Measurements from ENCODE around the gene COL8A1. TPM values are rescaled to one million over a fixed set of nuclear protein-coding genes. Genes with fewer than 3 reads are reported as not detected.
A peak's percentile ranks its signal among the peaks of the same experiment; 100 is the strongest.

The COL8A1 gene
- total RNA-seq, 2 experiments from 2014 or later: not detected

GRCh38 chr3:99678896-99679295, 40.5 kb downstream of the COL8A1 start:
- no peaks in the 10 kb centered on the region for H3K4me1 Mint-ChIP-seq

GRCh38 chr3:99681512-99681911, 43.1 kb downstream of the COL8A1 start:
- Mint-ChIP-seq H3K9me3 (no peaks in the 10 kb centered on the region), H3K27me3 (peaks cover 11% of the 10 kb centered on the region), H3K36me3 (no peaks in the 10 kb centered on the region), H3K4me1 (no peaks in the 10 kb centered on the region), H3K27ac (no peak overlapping the region), H3K4me3 (no peak overlapping the region)
- no peak for DNase-seq

More at GRCh38 chr3:99678896-99679295, 40.5 kb downstream of the COL8A1 start:
- no peak for DNase-seq
- H3K36me3 Mint-ChIP-seq: no peaks in the 10 kb centered on the region
- H3K27me3 Mint-ChIP-seq: peaks cover 12% of the 10 kb centered on the region
- H3K27ac Mint-ChIP-seq: no peak overlapping the region
- no peak overlapping the region for H3K4me3 Mint-ChIP-seq
- H3K9me3 Mint-ChIP-seq: no peaks in the 10 kb centered on the region

GRCh38 chr3:99681976-99682375, 43.6 kb downstream of the COL8A1 start:
- H3K27ac Mint-ChIP-seq: no peak overlapping the region
- no peaks in the 10 kb centered on the region for H3K4me1 Mint-ChIP-seq
- H3K27me3 Mint-ChIP-seq: peaks cover 16% of the 10 kb centered on the region
- H3K4me3 Mint-ChIP-seq: no peak overlapping the region
- no peaks in the 10 kb centered on the region for H3K36me3 Mint-ChIP-seq
- no peaks in the 10 kb centered on the region for H3K9me3 Mint-ChIP-seq
- no peak for DNase-seq

GRCh38 chr3:99683465-99683864, 45.1 kb downstream of the COL8A1 start:
- no peak for DNase-seq
- H3K27me3 Mint-ChIP-seq: peaks cover 15% of the 10 kb centered on the region
- H3K27ac Mint-ChIP-seq: no peak overlapping the region
- H3K4me1 Mint-ChIP-seq: no peaks in the 10 kb centered on the region
- H3K36me3 Mint-ChIP-seq: no peaks in the 10 kb centered on the region
- H3K9me3 Mint-ChIP-seq: no peaks in the 10 kb centered on the region
- no peak overlapping the region for H3K4me3 Mint-ChIP-seq

GRCh38 chr3:99683876-99684275, 45.5 kb downstream of the COL8A1 start:
- Mint-ChIP-seq H3K4me1 (no peaks in the 10 kb centered on the region), H3K27ac (no peak overlapping the region), H3K36me3 (no peaks in the 10 kb centered on the region), H3K9me3 (no peaks in the 10 kb centered on the region), H3K27me3 (peaks cover 15% of the 10 kb centered on the region), H3K4me3 (no peak overlapping the region)
- no peak for DNase-seq

- peaks cover 16% of the 10 kb centered on the region for H3K27me3 Mint-ChIP-seq
- H3K27ac Mint-ChIP-seq: no peak overlapping the region
- no peaks in the 10 kb centered on the region for H3K9me3 Mint-ChIP-seq
- no peak overlapping the region for H3K4me3 Mint-ChIP-seq
- H3K4me1 Mint-ChIP-seq: no peaks in the 10 kb centered on the region
- DNase-seq: no peak
- H3K36me3 Mint-ChIP-seq: no peaks in the 10 kb centered on the region
Observed at GRCh38 chr3:99684644-99685043, 46.2 kb downstream of the COL8A1 start.

- no peaks in the 10 kb centered on the region for H3K36me3 Mint-ChIP-seq
- peaks cover 16% of the 10 kb centered on the region for H3K27me3 Mint-ChIP-seq
- no peaks in the 10 kb centered on the region for H3K9me3 Mint-ChIP-seq
- DNase-seq: no peak
- no peaks in the 10 kb centered on the region for H3K4me1 Mint-ChIP-seq
- no peak overlapping the region for H3K4me3 Mint-ChIP-seq
- no peak overlapping the region for H3K27ac Mint-ChIP-seq
Observed at GRCh38 chr3:99686469-99686868, 48.1 kb downstream of the COL8A1 start.

GRCh38 chr3:99686955-99687612, 48.7 kb downstream of the COL8A1 start:
- no peaks in the 10 kb centered on the region for H3K4me1 Mint-ChIP-seq
- H3K36me3 Mint-ChIP-seq: no peaks in the 10 kb centered on the region
- H3K9me3 Mint-ChIP-seq: no peaks in the 10 kb centered on the region
- DNase-seq: peak; percentile 21
- peaks cover 16% of the 10 kb centered on the region for H3K27me3 Mint-ChIP-seq
- no peak overlapping the region for H3K4me3 Mint-ChIP-seq
- no peak overlapping the region for H3K27ac Mint-ChIP-seq

GRCh38 chr3:99690761-99691369, 52.5 kb downstream of the COL8A1 start:
- peaks cover 16% of the 10 kb centered on the region for H3K27me3 Mint-ChIP-seq
- H3K4me1 Mint-ChIP-seq: no peaks in the 10 kb centered on the region
- DNase-seq: no peak
- no peak overlapping the region for H3K4me3 Mint-ChIP-seq
- no peaks in the 10 kb centered on the region for H3K36me3 Mint-ChIP-seq
- no peaks in the 10 kb centered on the region for H3K9me3 Mint-ChIP-seq
- no peak overlapping the region for H3K27ac Mint-ChIP-seq

- no peak overlapping the region for H3K4me3 Mint-ChIP-seq
- H3K9me3 Mint-ChIP-seq: no peaks in the 10 kb centered on the region
- H3K4me1 Mint-ChIP-seq: no peaks in the 10 kb centered on the region
- no peak overlapping the region for H3K27ac Mint-ChIP-seq
- no peaks in the 10 kb centered on the region for H3K36me3 Mint-ChIP-seq
- peaks cover 4% of the 10 kb centered on the region for H3K27me3 Mint-ChIP-seq
- no peak for DNase-seq
Observed at GRCh38 chr3:99693636-99694035, 55.2 kb downstream of the COL8A1 start.

GRCh38 chr3:99696497-99696896, 58.1 kb downstream of the COL8A1 start:
- H3K27ac Mint-ChIP-seq: no peak overlapping the region
- H3K9me3 Mint-ChIP-seq: no peaks in the 10 kb centered on the region
- H3K4me3 Mint-ChIP-seq: no peak overlapping the region
- no peak for DNase-seq
- H3K4me1 Mint-ChIP-seq: no peaks in the 10 kb centered on the region
- no peaks in the 10 kb centered on the region for H3K36me3 Mint-ChIP-seq
- no peaks in the 10 kb centered on the region for H3K27me3 Mint-ChIP-seq

- Mint-ChIP-seq H3K9me3 (no peaks in the 10 kb centered on the region), H3K4me1 (no peaks in the 10 kb centered on the region), H3K36me3 (no peaks in the 10 kb centered on the region), H3K27me3 (no peaks in the 10 kb centered on the region), H3K4me3 (no peak overlapping the region), H3K27ac (no peak overlapping the region)
- no peak for DNase-seq
Observed at GRCh38 chr3:99697250-99697649, 58.9 kb downstream of the COL8A1 start.

GRCh38 chr3:99698932-99699331, 60.5 kb downstream of the COL8A1 start:
- no peaks in the 10 kb centered on the region for H3K36me3 Mint-ChIP-seq
- no peak overlapping the region for H3K4me3 Mint-ChIP-seq
- no peak for DNase-seq
- no peaks in the 10 kb centered on the region for H3K9me3 Mint-ChIP-seq
- H3K4me1 Mint-ChIP-seq: no peaks in the 10 kb centered on the region
- no peaks in the 10 kb centered on the region for H3K27me3 Mint-ChIP-seq
- no peak overlapping the region for H3K27ac Mint-ChIP-seq

- H3K27me3 Mint-ChIP-seq: peaks cover 3% of the 10 kb centered on the region
- no peak for DNase-seq
- H3K9me3 Mint-ChIP-seq: no peaks in the 10 kb centered on the region
- H3K4me3 Mint-ChIP-seq: no peak overlapping the region
- H3K27ac Mint-ChIP-seq: no peak overlapping the region
- H3K4me1 Mint-ChIP-seq: no peaks in the 10 kb centered on the region
- no peaks in the 10 kb centered on the region for H3K36me3 Mint-ChIP-seq
Observed at GRCh38 chr3:99699841-99700240, 61.4 kb downstream of the COL8A1 start.

GRCh38 chr3:99700631-99701268, 62.4 kb downstream of the COL8A1 start:
- no peak for DNase-seq
- Mint-ChIP-seq H3K27me3 (peaks cover 6% of the 10 kb centered on the region), H3K36me3 (no peaks in the 10 kb centered on the region), H3K9me3 (no peaks in the 10 kb centered on the region), H3K4me1 (no peaks in the 10 kb centered on the region), H3K27ac (no peak overlapping the region), H3K4me3 (no peak overlapping the region)

Measured in activated naive CD8-positive, alpha-beta T cell treated with anti-CD3 and anti-CD28 coated beads for 36 hours (primary cell).